Endometrial microvascular endothelial cells (primary cell): Measurements from ENCODE around the gene TOMM22. TPM values are rescaled to one million over a fixed set of nuclear protein-coding genes. Genes with fewer than 3 reads are reported as not detected.

ENCODE experiments used
- in situ Hi-C: cut with HindIII; loops from 2 replicates; pipeline ENCODE4 v1.10.0; 2017; ENCODE audit warnings: low sequenced_read_pairs, low pct_unique_long_range_greater_than_20kb; ENCODE audit errors: inconsistent ontology term
- total RNA-seq: library from RNA; depleted of rRNA; stranded (reverse); fragments of >200 nt; gene quantifications from one replicate; pipeline ENCODE4 v1.2.3, GENCODE V29; 2015; ENCODE audit errors: inconsistent ontology term

Gene TOMM22
- total RNA-seq, 1 donor from 2014 or later = 123 TPM

DNA sequence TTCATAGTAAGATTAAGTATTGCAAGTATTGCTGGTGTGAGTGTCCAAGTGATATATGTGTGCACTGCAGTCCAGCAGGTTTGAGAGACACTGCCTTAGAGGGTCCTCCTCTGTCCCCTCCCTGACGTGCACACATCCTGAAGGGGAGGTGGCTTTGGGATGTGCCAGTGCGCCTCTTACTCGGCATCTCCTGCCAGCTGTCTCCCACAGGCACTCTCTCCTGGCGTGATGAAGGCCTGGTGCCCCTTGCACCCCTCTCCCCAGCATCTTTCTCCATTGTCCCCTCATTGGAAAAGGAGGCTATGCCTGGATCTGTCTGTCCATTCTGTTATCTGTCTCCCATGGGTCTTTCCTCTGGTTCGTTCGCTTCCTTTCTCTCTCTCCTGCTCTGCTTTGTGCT is 48.2 kb downstream of the TOMM22 start:
- in situ Hi-C loops = no loop called here

DNA sequence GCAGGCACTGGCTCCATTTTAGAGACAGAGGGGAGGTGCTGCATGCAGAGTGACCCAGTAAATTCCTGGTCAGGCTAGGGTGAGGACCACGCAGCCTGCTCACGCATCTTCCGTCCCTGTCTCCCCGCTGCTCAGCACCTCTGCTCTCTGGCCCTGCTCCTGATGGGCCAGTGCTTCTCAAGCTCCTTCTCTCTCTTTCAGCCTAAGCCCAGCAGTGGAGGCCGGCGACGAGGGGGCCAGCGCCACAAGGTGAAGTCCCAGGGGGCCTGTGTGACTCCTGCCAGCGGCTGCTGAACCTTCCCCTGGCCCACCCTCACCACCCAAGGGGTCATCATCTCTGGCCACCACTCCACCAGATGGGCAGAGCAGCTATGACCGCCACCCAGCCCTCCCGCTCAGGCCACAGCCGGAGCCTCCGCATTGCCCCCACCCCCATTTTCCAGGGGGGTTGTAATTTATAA is 48.7 kb downstream of the TOMM22 start:
- in situ Hi-C loops = no loop called here

DNA sequence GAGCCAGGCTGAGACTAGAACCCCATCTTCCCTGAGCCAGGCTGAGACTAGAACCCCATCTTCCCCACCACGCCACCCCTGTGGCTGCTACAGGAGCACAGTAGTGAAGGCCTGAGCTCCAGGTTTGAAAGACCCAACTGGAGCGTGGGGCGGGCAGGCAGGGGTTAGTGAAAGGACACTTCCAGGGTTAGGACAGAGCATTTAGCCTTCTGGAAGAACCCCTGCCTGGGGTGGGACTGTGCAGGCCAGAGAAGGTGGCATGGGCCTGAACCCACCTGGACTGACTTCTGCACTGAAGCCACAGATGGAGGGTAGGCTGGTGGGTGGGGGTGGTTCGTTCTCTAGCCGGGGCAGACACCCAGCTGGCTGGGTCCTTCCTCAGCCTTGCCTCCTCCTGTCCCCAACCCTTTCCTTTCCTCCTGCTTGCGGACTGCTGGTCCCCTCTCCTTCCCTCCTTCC is 50.0 kb downstream of the TOMM22 start:
- in situ Hi-C loops = no loop called here

DNA sequence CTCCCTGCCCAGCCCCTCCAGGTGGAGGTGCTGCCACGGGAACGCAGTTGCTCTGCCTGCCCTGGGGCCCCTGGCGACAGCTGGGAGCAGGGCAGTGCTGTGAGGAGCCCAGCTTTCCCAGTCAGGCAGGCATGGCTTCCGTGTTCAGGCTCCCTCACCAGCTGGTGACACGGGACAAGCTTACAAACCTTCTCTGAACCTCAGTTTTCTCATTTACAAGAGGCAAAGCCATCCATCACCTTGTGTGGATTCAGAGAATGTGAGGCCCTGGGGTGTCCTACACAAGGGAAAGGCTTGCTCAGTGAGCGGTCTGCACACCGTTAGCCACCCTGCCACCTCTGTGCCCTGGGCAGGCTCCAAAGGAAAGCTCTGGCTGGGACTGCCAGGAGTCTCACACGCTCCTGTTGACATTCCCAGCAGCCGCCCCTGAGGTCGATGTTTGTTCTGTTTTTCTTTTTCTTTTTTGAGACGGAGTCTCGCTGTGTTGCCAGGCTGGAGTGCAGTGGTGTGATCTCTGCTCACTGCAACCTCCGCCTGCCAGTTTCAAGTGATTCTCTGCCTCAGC is 50.6 kb downstream of the TOMM22 start:
- in situ Hi-C loops = no loop called here

- in situ Hi-C loops = no loop called here
Observed at GRCh38 chr22:38733329-38733723, 51.6 kb downstream of the TOMM22 start.

DNA sequence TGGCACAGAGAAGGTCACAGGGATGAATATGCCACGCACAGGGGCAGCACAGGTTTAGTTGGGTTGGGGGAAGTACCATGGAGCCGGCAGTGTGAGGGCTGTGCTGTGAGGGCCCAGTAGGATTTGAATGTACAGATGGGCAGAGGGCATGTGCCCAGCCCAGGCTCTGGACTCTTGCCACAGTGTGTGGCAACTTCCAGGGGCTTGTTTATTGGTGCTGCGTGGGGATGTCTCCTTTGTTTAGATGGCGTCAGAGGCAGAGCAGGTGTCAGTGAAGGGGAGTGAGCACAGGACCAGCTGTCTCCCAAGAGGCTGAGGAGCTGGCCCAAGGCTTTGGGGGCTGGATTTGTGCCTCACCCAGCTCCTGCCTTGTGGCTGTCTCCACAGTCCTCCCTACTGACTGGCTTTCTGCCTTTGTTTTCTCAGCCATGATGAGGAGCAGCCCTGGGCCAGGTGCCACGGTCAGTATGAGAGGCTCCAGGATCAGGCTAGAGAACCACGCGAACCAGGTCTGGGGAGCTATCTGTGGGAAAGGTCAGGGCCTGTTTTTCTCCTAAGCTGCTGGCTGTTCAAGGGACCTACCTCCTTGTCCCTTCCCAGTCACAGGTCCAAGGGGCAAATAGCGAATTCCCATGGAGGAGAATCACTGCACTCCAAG is 52.1 kb downstream of the TOMM22 start:
- in situ Hi-C loops = no loop called here

DNA sequence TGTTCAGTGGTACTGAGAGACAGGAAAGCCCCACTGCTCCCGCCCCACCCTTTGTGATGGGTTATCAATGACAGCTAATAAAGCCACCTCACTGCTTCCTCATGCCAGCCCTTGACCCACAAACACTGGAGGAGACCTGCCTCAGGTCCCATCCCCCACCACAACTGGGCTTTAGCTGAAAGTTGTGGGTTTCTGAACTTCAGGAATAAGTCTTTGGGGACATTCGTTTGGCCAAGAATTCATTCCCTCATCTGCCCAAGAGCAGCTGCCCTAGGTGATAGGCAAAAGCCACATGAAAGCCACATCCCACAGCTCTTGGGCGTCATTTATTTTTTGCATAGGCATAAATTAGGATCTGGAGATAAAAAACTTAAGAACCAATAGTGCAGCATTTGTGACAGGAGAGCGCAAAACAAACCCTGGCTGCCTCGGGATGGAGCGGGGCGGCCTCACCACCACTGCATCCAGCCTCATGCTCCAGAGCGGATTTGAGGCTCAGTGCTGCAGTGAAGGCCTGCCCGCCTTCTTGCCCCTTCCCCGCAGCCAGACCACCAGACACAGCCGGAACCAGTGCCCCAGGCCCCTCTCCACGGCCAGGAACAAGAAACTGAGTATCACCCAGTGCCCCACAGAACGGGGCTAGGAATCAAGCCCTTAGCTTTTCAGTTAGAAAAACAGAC is 52.8 kb downstream of the TOMM22 start:
- in situ Hi-C loops = no loop called here

Other genes starting within 250 kb of the TOMM22 start
- not detected for gene KCNJ4, start 226.8 kb upstream of the TOMM22 start, total RNA-seq
- gene KDELR3, start 213.9 kb upstream of the TOMM22 start, total RNA-seq = 41.3 TPM
- 239 TPM for gene DDX17, start 175.6 kb upstream of the TOMM22 start, total RNA-seq
- not detected for gene DMC1, start 111.8 kb upstream of the TOMM22 start, total RNA-seq
- gene FAM227A, start 25.6 kb upstream of the TOMM22 start, total RNA-seq = 0.19 TPM
- gene CBY1, start 25.3 kb upstream of the TOMM22 start, total RNA-seq = 19.5 TPM
- 69.8 TPM for gene JOSD1, start 19.0 kb downstream of the TOMM22 start, total RNA-seq
- gene GTPBP1, start 24.0 kb downstream of the TOMM22 start, total RNA-seq = 34.1 TPM
- gene SUN2, start 74.0 kb downstream of the TOMM22 start, total RNA-seq = 114 TPM
- 29.2 TPM for gene DNAL4, start 112.2 kb downstream of the TOMM22 start, total RNA-seq
- gene NPTXR, start 162.1 kb downstream of the TOMM22 start, total RNA-seq = under 0.01 TPM
- gene CBX6, start 190.3 kb downstream of the TOMM22 start, total RNA-seq = 51.8 TPM